Right lobe of liver (tissue), 6 donors: ENCODE measurements around the gene WDR91. TPM values are rescaled to one million over a fixed set of nuclear protein-coding genes. Genes with fewer than 3 reads are reported as not detected.

ENCODE experiments used
- ATAC-seq, 4 donors: fragments of 200-7000 bp; cut with Tn5 transposase; one replicate each; pipeline ENCODE4 v1.9.1; 2020; ENCODE audit warnings: mild to moderate bottlenecking in 4 of 4, moderate library complexity in 4 of 4
- DNase-seq, 3 donors: peaks; one replicate each; pipeline ENCODE4 v3.0.0-alpha.2; 2020
- H3K27ac ChIP-seq, 3 donors: fragments of 200-600 bp; one replicate each; pipeline ENCODE4 v1.8.0; 2022
- H3K27me3 ChIP-seq, 2 donors: fragments of 200-600 bp; one replicate each; pipeline ENCODE4 v1.8.0; 2022
- H3K36me3 ChIP-seq, 4 donors: fragments of 200-600 bp; sonication (generic) in 1 of 4; one replicate each; pipeline versions ENCODE4 v1.5.1 to v1.8.0; 2017 to 2022; ENCODE audit warnings: control low read depth in 1 of 4
- H3K4me1 ChIP-seq, 4 donors: fragments of 200-600 bp; sonication (generic) in 1 of 4; one replicate each; pipeline versions ENCODE4 v1.5.1 to v1.8.0; 2017 to 2022; ENCODE audit warnings: control low read depth in 1 of 4
- H3K4me3 ChIP-seq, 3 donors: fragments of 200-600 bp; one replicate each; pipeline ENCODE4 v1.8.0; 2022
- H3K9me3 ChIP-seq, 4 donors: fragments of 200-600 bp; sonication (generic) in 1 of 4; one replicate each; pipeline versions ENCODE4 v1.5.1 to v1.8.0; 2017 to 2022; ENCODE audit warnings: control low read depth in 1 of 4
- POLR2A ChIP-seq: fragments of 450-650 bp; IDR thresholded peaks from one replicate; pipeline ENCODE4 v1.6.1; 2017; ENCODE audit warnings: antibody characterized with exemption, mild to moderate bottlenecking
- WGBS: methylation state at CpG from one replicate; pipeline ENCODE4 v1.1.6; 2018; ENCODE audit warnings: low coverage, low lambda C conversion rate; ENCODE audit not compliant: insufficient coverage; ENCODE audit errors: missing lambda C conversion rate; 5-methylcytosine and 5-hydroxymethylcytosine counted together
- intact Hi-C, 2 donors: fragments of 100-400 bp; cut with DNase I; formaldehyde crosslinking; loops; one replicate each; pipeline versions ENCODE4 v1.11.2 to v1.14.1; 2022
- total RNA-seq, 6 experiments: library from RNA; depleted of rRNA in 2 of 6; stranded (reverse); fragments of >200 nt in 2 of 6; fragmentation: NEBNext Ultra II Directional in 3 of 6; extraction: Animal tissue kit (Norgen Biotek cat#: 25700) in 3 of 6; gene quantifications; one replicate each; pipeline versions ENCODE4 v1.1.0 to v1.2.4, GENCODE V29; 2016 to 2023
- TF ChIP-seq, protein P1 (sequence below), 4 donors: fragments of 200-600 bp in 3 of 4; fragments of 450-650 bp in 1 of 4; IDR thresholded peaks; one replicate each; pipeline versions ENCODE4 v1.5.1 to v1.8.0; 2016 to 2022; ENCODE audit warnings: antibody characterized with exemption in 4 of 4, mild to moderate bottlenecking in 2 of 4
- donor health status: DM: no; HTN: yes; CAD: no.
- donor health status: DM: no; HTN: no; CAD: no.
- donor health status: DM: no; HTN: no; CAD: no.
- donor health status: DM: no; HTN: yes; CAD: no.
- donor health status: DM: no; HTN: yes; CAD: no.

WDR91 gene
- total RNA-seq, 6 experiments from 2014 or later, result 6.0 to 11.5 (median 8.6) TPM

DNA sequence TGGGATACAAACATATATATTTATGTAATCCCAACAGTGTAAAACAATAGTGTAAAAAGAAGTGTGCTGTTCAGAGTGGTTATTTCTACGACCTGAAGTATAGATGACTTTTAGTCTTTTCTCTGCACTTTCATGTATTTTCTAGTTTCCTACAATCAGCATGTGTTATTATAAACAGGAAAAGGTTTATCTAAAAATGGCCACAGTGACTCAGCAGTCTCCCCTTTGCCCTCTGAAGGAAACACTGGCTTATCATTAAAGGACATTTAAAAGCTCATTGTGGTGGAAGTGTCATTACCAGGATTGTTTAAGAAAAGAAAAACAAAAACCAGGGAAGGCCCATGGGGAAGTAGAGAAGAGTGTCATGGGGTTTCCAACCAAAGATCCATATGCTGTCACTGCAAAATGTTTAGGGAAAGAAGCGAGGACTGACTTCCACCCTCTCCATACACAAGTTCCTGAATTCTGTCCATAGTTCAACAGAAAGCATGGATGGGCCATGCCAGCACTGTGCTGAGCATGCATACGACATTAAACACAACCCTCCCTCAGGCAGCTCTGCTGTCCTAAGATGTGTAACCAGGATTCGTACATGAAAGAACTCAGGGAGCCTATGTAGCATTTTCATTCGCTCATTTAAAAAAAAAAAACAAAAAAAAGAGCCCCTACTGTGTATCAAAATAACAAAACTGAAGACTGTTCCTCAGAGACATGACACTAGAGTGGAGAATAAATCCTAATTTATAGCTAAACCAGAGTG lies 51.0 kb downstream of the WDR91 start:
- DNase-seq (no peak), ATAC-seq (peak; percentile 53 to 69 (median 64))
- Histone ChIP-seq H3K9me3 (no peaks in the 10 kb centered on the region), H3K27me3 (no peaks in the 10 kb centered on the region), H3K27ac (peak overlapping the region; percentile 22 to 68 (median 48)), H3K36me3 (peaks cover 0 to 12% (median 1%) of the 10 kb centered on the region in 4 donors), H3K4me1 (peaks cover 0 to 51% (median 14%) of the 10 kb centered on the region in 4 donors), H3K4me3 (no peak overlapping the region)
- 51% methylated on average over 4 of the region's 5 CpGs for WGBS
- TF ChIP-seq, protein P1, sequence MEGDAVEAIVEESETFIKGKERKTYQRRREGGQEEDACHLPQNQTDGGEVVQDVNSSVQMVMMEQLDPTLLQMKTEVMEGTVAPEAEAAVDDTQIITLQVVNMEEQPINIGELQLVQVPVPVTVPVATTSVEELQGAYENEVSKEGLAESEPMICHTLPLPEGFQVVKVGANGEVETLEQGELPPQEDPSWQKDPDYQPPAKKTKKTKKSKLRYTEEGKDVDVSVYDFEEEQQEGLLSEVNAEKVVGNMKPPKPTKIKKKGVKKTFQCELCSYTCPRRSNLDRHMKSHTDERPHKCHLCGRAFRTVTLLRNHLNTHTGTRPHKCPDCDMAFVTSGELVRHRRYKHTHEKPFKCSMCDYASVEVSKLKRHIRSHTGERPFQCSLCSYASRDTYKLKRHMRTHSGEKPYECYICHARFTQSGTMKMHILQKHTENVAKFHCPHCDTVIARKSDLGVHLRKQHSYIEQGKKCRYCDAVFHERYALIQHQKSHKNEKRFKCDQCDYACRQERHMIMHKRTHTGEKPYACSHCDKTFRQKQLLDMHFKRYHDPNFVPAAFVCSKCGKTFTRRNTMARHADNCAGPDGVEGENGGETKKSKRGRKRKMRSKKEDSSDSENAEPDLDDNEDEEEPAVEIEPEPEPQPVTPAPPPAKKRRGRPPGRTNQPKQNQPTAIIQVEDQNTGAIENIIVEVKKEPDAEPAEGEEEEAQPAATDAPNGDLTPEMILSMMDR (IDR thresholded peaks at IDR 0.05), result no peak
- no peak for TF ChIP-seq POLR2A
- intact Hi-C loops, result no loop called here

DNA sequence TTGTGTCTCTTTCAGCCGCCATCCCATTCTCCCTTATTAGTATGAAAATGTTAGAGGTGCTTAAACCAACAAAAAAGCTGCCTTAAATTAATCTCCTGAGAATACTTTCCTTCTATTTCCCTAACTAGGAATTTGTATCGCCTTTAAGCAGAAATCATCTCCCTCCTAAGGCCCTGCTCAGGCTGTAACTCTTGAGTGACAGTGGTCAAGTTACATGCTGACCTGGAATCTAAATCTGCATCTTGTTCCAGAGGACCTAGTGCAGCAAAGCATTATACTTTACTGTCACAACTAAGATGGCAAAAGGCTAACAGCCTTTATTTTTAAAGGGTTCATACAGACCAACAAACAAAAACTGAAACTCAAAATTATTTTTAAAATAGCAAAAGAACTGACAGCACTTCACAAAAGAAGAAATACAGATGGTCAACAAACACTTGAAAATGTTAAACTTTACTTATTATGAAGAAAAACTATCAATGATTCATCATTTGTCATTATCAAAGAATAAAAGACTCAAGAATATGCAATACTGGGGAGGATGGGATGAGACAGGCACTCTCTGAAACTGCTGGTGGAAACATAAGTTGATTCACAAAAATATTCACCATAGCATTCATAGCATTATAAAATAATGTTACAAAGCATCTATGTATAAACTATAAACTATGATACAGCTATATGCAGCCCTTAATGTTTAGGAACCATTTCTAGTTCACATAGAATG lies 51.8 kb downstream of the WDR91 start:
- intact Hi-C loops, result no loop called here
- no peak for ATAC-seq
- H3K9me3 ChIP-seq, result no peaks in the 10 kb centered on the region
- no peak for TF ChIP-seq POLR2A
- TF ChIP-seq, protein P1 (IDR thresholded peaks at IDR 0.05), result no peak
- peak overlapping the region; percentile 22 to 68 (median 48) for H3K27ac ChIP-seq
- H3K4me3 ChIP-seq, result no peak overlapping the region
- no peaks in the 10 kb centered on the region for H3K27me3 ChIP-seq
- H3K36me3 ChIP-seq, result peaks cover 0 to 4% (median 1%) of the 10 kb centered on the region in 4 donors
- H3K4me1 ChIP-seq, result peaks cover 0 to 51% (median 12%) of the 10 kb centered on the region in 4 donors
- 91% methylated on average over 2 of the region's 2 CpGs for WGBS
- no peak for DNase-seq

DNA sequence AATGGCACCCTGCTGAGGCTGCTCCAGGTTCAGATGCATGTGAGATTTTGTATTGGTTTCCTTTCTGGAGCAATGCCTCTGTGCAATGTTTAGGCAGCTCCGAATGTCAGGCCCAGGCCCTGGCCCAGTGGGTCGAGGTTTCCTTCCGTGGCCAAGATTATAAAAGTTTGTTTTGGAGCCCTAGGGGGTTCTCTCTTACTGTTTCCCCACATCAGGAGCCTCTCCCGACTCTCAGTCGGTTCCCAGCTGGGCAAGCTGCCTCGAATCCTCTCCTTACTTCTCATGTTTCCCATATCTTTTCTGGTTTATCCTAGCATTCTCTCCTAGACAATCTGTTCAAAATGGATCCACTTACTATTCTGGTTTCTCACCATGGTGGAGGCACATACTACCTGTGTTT lies 52.5 kb downstream of the WDR91 start:
- ATAC-seq (no peak), DNase-seq (no peak)
- no peaks in the 10 kb centered on the region for H3K27me3 ChIP-seq
- no peaks in the 10 kb centered on the region for H3K9me3 ChIP-seq
- TF ChIP-seq POLR2A, result no peak
- WGBS, result 89% methylated on average over 3 of the region's 6 CpGs
- peak overlapping the region; percentile 22 to 68 (median 48) for H3K27ac ChIP-seq
- peaks cover 0 to 54% (median 12%) of the 10 kb centered on the region in 4 donors for H3K4me1 ChIP-seq
- peaks cover 0 to 3% (median 0%) of the 10 kb centered on the region in 4 donors for H3K36me3 ChIP-seq
- no peak overlapping the region for H3K4me3 ChIP-seq
- intact Hi-C loops, result no loop called here

DNA sequence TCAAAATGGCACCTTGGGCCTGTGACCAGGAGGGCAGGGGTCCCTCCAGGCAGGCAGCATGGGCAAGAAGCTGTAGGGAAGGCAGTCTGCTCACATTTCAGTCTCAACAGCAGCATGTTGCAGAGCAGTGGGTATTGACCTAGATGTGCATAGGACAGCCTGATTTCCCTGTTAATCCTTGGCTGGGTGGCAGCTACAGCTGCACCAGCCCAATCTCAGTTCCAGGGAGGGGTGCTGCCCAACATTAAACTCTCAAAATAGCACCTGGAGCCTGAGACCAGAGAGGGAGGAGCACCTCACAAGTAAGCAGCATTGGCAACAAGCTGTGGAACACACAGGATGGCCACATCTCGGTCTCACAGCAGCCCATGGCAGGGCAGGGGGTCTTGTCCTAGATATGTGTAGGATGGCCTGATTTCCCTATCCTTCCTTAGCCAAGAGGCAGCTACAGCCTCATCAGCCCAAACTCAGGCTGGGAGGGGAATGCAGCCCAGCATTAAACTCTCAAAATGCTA lies 53.1 kb downstream of the WDR91 start:
- TF ChIP-seq, protein P1 (IDR thresholded peaks at IDR 0.05), result no peak
- TF ChIP-seq POLR2A, result no peak
- no CpG with 5 or more reads among the region's 1 CpG for WGBS
- Histone ChIP-seq H3K4me3 (no peak overlapping the region), H3K36me3 (peaks cover 0 to 3% (median 0%) of the 10 kb centered on the region in 4 donors), H3K27me3 (no peaks in the 10 kb centered on the region), H3K27ac (peak overlapping the region in 2 of 3 donors; percentile 48 to 68), H3K4me1 (peaks cover 0 to 60% (median 12%) of the 10 kb centered on the region in 4 donors), H3K9me3 (no peaks in the 10 kb centered on the region)
- no peak for DNase-seq
- intact Hi-C loops, result no loop called here
- ATAC-seq, result no peak
